ENCODE measurements around the gene U2SURP.

DNA sequence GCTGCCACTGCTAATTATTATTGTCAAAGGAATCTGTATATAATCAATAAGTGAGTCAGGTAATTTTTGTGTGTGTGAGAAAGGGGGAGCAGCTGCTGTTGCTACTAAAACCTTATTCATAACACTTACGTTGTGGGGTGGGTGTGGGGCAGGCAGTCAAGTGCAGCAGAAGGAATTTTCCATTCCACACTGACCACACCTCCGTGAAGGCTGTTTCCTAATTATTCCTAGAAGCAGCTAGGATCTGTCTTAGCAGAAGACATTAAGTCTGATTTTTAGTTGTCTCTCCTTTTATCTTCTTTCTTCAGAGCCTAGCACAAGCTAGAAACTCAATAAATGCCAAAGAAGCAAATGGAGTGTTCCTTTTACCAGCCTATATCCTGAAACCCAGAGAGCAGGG is 4.0 kb upstream of the U2SURP start:
- TF ChIP-seq EZH2 (IDR thresholded peaks at IDR 0.05) (no peak), POLR2AphosphoS5 (IDR thresholded peaks at IDR 0.05; ENCODE audit: borderline replicate concordance, low read depth, low read length) (no peak)

Data from SK-N-MC (cell line).